GM12878 (cell line): ENCODE measurements around the gene DENND1C. TPM values are rescaled to one million over a fixed set of nuclear protein-coding genes. Genes with fewer than 3 reads are reported as not detected.

Source experiments
- ATF3 ChIP-seq: IDR thresholded peaks from 2 replicates; pipeline ENCODE4 v1.6.1; 2011; ENCODE audit warnings: low read depth, mild to moderate bottlenecking, low read length, moderate library complexity, borderline replicate concordance; ENCODE audit errors: extremely low read depth
- CBX3 ChIP-seq: fragments of 200-600 bp; sonication (generic); IDR thresholded peaks from 2 replicates; pipeline ENCODE4 v1.6.1; 2016; ENCODE audit warnings: low read depth, borderline replicate concordance
- HDAC2 ChIP-seq: fragments of 200-600 bp; sonication (generic); IDR thresholded peaks from 2 replicates; pipeline ENCODE4 v1.6.1; 2017
- JUND ChIP-seq: IDR thresholded peaks from 2 replicates; pipeline ENCODE4 v1.6.1; 2012; ENCODE audit warnings: low read depth, mild to moderate bottlenecking, low read length, improper control_type of control experiment, moderate library complexity
- KAT2A ChIP-seq: conservative IDR thresholded peaks from 2 replicates; pipeline ENCODE4 v1.6.1; 2011; ENCODE audit warnings: low read depth, low read length; ENCODE audit not compliant: control insufficient read depth
- KLF5 ChIP-seq: fragments of 450-650 bp; IDR thresholded peaks from 2 replicates; pipeline ENCODE4 v1.6.1; 2014; ENCODE audit warnings: mild to moderate bottlenecking; ENCODE audit not compliant: partially characterized antibody
- MXI1 ChIP-seq: fragments of 150-350 bp; IDR thresholded peaks from 2 replicates; pipeline ENCODE4 v1.6.1; 2011; ENCODE audit warnings: low read depth, mild to moderate bottlenecking, inconsistent platforms, low read length, improper control_type of control experiment
- NFXL1 ChIP-seq: fragments of 450-650 bp; IDR thresholded peaks from 2 replicates; pipeline ENCODE4 v1.6.1; 2017; ENCODE audit warnings: antibody characterized with exemption, mild to moderate bottlenecking, borderline replicate concordance
- PBX3 ChIP-seq: IDR thresholded peaks from 2 replicates; pipeline ENCODE4 v1.6.1; 2011; ENCODE audit warnings: mild to moderate bottlenecking, low read depth, low read length, moderate library complexity; ENCODE audit not compliant: insufficient replicate concordance
- PML ChIP-seq: IDR thresholded peaks from 2 replicates; pipeline ENCODE4 v1.6.1; 2012; ENCODE audit warnings: low read length, inconsistent platforms
- POLR2A ChIP-seq: IDR thresholded peaks from 2 replicates; pipeline ENCODE4 v1.6.1; 2011; ENCODE audit warnings: low read depth, mild to moderate bottlenecking, low read length
- POLR2AphosphoS5 ChIP-seq: IDR thresholded peaks from 2 replicates; pipeline ENCODE4 v1.6.1; 2011; ENCODE audit warnings: mild to moderate bottlenecking, low read length, inconsistent platforms
- RCOR1 ChIP-seq: conservative IDR thresholded peaks from 2 replicates; pipeline ENCODE4 v1.6.1; 2012; ENCODE audit warnings: low read depth, low read length, improper control_type of control experiment
- RELB ChIP-seq: fragments of 450-650 bp; IDR thresholded peaks from 2 replicates; pipeline ENCODE4 v1.6.1; 2017; ENCODE audit warnings: low read depth, mild to moderate bottlenecking, moderate library complexity
- SRF ChIP-seq, 2 experiments: IDR thresholded peaks; 2 replicates each; pipeline ENCODE4 v1.6.1; 2011; ENCODE audit warnings: low read depth in 2 of 2, low read length in 2 of 2, mild to moderate bottlenecking in 1 of 2, moderate library complexity in 1 of 2
- TCF3 ChIP-seq: IDR thresholded peaks from 2 replicates; pipeline ENCODE4 v1.6.1; 2012; ENCODE audit warnings: low read depth, mild to moderate bottlenecking, low read length, borderline replicate concordance; ENCODE audit not compliant: insufficient read depth
- ZNF24 ChIP-seq: fragments of 450-650 bp; IDR thresholded peaks from 2 replicates; pipeline ENCODE4 v1.6.1; 2017; ENCODE audit warnings: antibody characterized with exemption, mild to moderate bottlenecking
- polyA plus RNA-seq, 11 experiments: library from polyadenylated mRNA; depleted of rRNA in 4 of 11; unstranded in 6 of 11; stranded (reverse) in 5 of 11; fragments of >200 nt; fragmentation: Nextera tagmentation in 4 of 11; fragmentation: Illumina TruSeq in 1 of 11; extraction: Ambion mirVana in 4 of 11; extraction: Trizol in 1 of 11; gene quantifications; 1 replicate in 1 of 11; 2 replicates in 10 of 11; pipeline versions ENCODE4 v1.2.1 to v1.2.3, GENCODE V29; 2011 to 2016; ENCODE audit warnings: inconsistent platforms in 2 of 11, missing spikeins in 2 of 11, low read depth in 1 of 11
- total RNA-seq, 4 experiments: library from RNA; depleted of rRNA in 3 of 4; stranded (reverse); fragments of >200 nt in 3 of 4; fragmentation: Illumina TruSeq in 1 of 4; extraction: Trizol in 1 of 4; gene quantifications; 2 replicates each; pipeline versions ENCODE4 v1.2.1 to v1.2.3, GENCODE V29; 2013 to 2021
- TF ChIP-seq, protein P1 (sequence below): fragments of 450-650 bp; IDR thresholded peaks from 2 replicates; pipeline ENCODE4 v1.6.1; 2016; ENCODE audit warnings: mild to moderate bottlenecking
- TF ChIP-seq, protein P2 (sequence below): IDR thresholded peaks from 2 replicates; pipeline ENCODE4 v1.6.1; 2012; ENCODE audit warnings: low read length, inconsistent platforms
- TF ChIP-seq, protein P3 (sequence below): fragments of 450-650 bp; IDR thresholded peaks from 2 replicates; pipeline ENCODE4 v1.6.1; 2017; ENCODE audit warnings: mild to moderate bottlenecking, moderate library complexity

Gene DENND1C
- total and polyA plus RNA-seq, 10 of the 15 experiments (the other 5 are each of a cell fraction or from before 2014, with no cell fraction given) = 2.4 to 54.3 (median 32.7) TPM

- TF ChIP-seq ATF3 (no peak), KLF5 (no peak), MXI1 (peak; percentile 25; the same call in 1 of the 2 replicates), JUND (no peak), PML (no peak), SRF (IDR thresholded peaks at IDR 0.05; ENCODE audit: low read depth in 2 of 2, low read length in 2 of 2) (no peak), HDAC2 (no peak), CBX3 (no peak), ZNF24 (no peak), POLR2AphosphoS5 (peak; percentile 73), KAT2A (no peak), PBX3 (peak; percentile 90), RCOR1 (no peak), TCF3 (no peak), RELB (peak; percentile 20), NFXL1 (no peak), POLR2A (peak; percentile 66; the same call in 1 of the 2 replicates)
- TF ChIP-seq, protein P1, sequence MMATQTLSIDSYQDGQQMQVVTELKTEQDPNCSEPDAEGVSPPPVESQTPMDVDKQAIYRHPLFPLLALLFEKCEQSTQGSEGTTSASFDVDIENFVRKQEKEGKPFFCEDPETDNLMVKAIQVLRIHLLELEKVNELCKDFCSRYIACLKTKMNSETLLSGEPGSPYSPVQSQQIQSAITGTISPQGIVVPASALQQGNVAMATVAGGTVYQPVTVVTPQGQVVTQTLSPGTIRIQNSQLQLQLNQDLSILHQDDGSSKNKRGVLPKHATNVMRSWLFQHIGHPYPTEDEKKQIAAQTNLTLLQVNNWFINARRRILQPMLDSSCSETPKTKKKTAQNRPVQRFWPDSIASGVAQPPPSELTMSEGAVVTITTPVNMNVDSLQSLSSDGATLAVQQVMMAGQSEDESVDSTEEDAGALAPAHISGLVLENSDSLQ = peak; percentile 97
- TF ChIP-seq, protein P2, sequence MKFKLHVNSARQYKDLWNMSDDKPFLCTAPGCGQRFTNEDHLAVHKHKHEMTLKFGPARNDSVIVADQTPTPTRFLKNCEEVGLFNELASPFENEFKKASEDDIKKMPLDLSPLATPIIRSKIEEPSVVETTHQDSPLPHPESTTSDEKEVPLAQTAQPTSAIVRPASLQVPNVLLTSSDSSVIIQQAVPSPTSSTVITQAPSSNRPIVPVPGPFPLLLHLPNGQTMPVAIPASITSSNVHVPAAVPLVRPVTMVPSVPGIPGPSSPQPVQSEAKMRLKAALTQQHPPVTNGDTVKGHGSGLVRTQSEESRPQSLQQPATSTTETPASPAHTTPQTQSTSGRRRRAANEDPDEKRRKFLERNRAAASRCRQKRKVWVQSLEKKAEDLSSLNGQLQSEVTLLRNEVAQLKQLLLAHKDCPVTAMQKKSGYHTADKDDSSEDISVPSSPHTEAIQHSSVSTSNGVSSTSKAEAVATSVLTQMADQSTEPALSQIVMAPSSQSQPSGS = no peak
- TF ChIP-seq, protein P3, sequence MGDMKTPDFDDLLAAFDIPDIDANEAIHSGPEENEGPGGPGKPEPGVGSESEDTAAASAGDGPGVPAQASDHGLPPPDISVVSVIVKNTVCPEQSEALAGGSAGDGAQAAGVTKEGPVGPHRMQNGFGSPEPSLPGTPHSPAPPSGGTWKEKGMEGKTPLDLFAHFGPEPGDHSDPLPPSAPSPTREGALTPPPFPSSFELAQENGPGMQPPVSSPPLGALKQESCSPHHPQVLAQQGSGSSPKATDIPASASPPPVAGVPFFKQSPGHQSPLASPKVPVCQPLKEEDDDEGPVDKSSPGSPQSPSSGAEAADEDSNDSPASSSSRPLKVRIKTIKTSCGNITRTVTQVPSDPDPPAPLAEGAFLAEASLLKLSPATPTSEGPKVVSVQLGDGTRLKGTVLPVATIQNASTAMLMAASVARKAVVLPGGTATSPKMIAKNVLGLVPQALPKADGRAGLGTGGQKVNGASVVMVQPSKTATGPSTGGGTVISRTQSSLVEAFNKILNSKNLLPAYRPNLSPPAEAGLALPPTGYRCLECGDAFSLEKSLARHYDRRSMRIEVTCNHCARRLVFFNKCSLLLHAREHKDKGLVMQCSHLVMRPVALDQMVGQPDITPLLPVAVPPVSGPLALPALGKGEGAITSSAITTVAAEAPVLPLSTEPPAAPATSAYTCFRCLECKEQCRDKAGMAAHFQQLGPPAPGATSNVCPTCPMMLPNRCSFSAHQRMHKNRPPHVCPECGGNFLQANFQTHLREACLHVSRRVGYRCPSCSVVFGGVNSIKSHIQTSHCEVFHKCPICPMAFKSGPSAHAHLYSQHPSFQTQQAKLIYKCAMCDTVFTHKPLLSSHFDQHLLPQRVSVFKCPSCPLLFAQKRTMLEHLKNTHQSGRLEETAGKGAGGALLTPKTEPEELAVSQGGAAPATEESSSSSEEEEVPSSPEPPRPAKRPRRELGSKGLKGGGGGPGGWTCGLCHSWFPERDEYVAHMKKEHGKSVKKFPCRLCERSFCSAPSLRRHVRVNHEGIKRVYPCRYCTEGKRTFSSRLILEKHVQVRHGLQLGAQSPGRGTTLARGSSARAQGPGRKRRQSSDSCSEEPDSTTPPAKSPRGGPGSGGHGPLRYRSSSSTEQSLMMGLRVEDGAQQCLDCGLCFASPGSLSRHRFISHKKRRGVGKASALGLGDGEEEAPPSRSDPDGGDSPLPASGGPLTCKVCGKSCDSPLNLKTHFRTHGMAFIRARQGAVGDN = no peak
Measured at GRCh38 chr19:6516018-6516658, 34.6 kb upstream of the DENND1C start (continued).
